ENCODE data around the gene CNTROB.

- no peak for TF ChIP-seq RCOR1 (IDR thresholded peaks at IDR 0.05; ENCODE audit: insufficient replicate concordance, low read length)
- no peak for TF ChIP-seq POLR2A (IDR thresholded peaks at IDR 0.05; ENCODE audit: low read depth, low read length)
- TF ChIP-seq, protein P1, sequence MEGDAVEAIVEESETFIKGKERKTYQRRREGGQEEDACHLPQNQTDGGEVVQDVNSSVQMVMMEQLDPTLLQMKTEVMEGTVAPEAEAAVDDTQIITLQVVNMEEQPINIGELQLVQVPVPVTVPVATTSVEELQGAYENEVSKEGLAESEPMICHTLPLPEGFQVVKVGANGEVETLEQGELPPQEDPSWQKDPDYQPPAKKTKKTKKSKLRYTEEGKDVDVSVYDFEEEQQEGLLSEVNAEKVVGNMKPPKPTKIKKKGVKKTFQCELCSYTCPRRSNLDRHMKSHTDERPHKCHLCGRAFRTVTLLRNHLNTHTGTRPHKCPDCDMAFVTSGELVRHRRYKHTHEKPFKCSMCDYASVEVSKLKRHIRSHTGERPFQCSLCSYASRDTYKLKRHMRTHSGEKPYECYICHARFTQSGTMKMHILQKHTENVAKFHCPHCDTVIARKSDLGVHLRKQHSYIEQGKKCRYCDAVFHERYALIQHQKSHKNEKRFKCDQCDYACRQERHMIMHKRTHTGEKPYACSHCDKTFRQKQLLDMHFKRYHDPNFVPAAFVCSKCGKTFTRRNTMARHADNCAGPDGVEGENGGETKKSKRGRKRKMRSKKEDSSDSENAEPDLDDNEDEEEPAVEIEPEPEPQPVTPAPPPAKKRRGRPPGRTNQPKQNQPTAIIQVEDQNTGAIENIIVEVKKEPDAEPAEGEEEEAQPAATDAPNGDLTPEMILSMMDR (conservative IDR thresholded peaks at IDR 0.05; ENCODE audit: low read depth, low read length), result no peak
Observed at GRCh38 chr17:7961421-7961820, 29.4 kb downstream of the CNTROB start.
